COLO829 (cell line): ENCODE results near the gene MED23.
A peak's percentile ranks its signal among the peaks of the same experiment; 100 is the strongest.

Experiments used
- DNase-seq: peaks from one replicate; pipeline ENCODE4 v3.0.0; 2012; ENCODE audit warnings: low spot score

Gene MED23

DNA sequence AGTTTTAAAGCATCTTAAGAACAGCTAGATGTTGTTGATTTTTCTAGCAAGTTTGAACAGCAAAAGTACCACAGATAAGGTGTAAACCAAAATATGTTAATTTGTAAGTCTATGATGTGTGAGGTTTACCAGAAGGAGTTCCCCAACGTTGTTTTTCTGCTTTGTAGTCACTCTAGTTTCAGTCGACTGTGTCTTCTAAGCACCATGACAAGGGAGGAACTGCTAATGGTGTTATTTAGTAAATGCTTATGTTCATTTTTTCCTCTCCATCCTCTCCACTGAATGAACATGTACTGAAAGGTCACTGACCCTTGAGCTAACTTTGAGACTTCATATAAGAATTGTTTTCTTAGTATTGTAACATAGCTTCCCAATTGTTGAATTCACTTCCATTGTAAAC is 12.1 kb upstream of the MED23 start:
- DNase-seq = no peak

GRCh38 chr6:131638013-131638412 is 10.0 kb upstream of the MED23 start:
- no peak for DNase-seq

DNA sequence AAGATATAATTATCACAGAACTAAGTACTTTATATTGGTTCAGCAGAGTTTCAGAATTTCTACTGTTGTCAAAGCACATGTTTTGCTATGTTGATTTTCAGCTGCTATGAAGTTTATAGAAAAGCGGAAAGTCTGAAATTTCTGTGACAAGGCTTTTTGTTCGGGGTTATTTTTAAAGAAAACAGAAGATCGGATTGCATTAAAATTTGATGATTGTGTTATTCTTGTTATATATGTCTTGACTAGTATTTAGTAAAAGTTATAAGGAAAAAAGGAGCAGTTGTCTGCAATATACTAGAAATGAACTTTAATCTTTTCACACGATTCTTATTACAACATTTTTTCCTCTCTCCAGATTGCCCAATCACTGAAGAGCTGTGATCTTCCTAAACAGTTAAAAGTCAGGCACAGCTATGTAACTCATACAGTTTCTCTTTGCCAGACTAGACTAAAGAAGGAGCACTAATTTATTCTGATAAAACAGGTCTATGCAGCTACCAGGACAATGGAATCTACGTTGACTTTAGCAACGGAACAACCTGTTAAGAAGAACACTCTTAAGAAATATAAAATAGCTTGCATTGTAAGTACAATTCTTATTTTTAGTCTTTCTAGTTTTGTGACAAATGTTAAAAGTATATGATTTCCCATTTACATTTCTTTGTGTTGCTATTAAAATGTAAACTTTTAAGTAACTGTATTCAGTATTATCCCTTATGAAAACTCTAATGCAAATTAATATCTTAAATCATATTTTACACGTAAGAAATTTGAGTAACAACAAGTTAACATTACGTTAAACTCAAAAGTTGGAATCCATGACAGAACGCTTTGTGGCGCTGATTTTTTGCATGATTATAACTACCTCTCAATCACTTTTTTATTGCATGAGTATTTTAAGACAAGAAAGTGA is 9.1 kb upstream of the MED23 start, which contains the start of gene ENPP3:
ENPP3 (plus strand) TSS at position 423 of the 913 bp plus-strand sequence; CDS start at position 506, 83 bp downstream.
- DNase-seq = no peak

- no peak for DNase-seq
Observed at GRCh38 chr6:131635384-131636340, 7.6 kb upstream of the MED23 start.

DNA sequence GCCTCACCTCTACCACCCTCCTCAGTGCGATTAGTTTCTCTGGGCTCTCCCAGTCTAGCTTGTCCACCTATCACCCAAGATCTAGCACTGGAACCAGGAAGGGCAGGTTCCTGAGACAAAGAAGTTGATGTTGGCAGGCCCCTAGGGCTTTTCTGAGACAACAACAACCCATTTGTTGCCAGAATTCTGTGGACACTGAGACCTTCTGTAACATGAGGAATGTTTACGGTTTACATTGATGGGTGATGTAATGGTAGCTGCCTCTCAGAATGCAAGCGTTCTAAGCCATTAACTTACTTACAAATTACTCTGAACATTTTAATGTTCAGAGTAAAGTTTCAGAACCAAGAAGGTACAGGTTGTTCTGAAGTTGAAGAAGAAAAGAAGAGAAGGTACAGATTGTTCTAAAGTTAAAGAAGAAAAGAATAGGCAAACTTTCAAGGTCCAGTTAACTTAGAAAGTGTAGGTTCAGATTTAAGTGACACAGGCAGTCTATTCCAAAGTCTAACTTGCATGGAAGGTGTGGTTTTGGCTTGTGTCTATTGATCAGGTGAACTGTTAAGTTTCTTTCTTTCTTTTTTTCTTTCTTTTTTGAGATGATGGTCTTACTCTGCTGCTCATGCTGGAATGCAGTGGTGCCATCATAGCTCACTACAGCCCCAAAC is 3.7 kb upstream of the MED23 start:
- peak; percentile 54 for DNase-seq

- DNase-seq = no peak
Observed at GRCh38 chr6:131629651-131630050, 1.6 kb upstream of the MED23 start.

DNA sequence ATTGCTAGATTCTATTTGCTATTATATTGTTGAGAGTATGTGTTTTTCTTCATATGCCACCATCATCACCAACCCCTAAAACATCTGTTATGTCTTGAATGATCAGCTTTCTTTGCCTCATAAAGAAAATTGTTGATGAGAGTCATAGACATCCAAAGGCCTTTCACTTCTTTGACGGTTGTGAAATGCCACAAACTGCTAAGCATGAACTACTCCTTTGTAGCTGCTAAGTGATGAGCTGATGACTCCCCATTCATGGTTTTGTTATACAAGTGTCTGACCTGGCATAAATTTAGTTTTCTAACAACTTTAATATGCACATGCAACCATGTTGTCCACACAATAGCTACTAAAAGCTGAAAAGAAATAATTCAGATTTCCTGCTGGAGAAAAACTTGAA is 684 bp upstream of the MED23 start:
- peak; percentile 15 for DNase-seq

- no peak for DNase-seq
Observed at GRCh38 chr6:131615275-131615674, 12.8 kb downstream of the MED23 start.

DNA sequence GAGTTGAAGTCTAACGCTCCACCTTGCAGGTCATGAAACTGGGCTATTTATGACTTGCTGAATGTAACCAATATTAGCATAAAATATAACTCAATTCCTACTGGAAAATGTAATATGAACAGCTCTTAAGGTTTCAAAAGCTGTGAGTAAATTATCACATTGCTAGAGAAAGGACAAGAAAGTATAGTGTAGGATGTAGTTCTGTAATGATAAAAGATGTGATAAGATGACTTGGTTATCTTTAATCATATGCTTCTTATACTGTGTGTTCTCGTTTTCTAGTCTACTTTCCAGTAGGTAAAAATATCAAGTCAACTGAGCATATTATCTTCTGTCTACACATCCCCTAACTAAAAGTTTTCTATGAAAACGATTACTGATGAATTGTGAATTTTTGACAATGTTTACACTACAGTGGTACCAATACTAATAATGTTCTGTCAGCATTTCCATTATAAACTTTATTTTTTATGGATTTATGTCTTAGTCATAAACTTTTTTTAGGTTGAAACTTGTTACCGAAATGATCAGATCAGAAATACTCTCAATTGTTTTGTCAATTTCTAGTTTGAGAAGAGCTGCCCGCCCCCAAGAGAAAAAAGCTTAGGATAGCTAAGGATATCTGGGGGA is 14.6 kb downstream of the MED23 start:
- DNase-seq = no peak

DNA sequence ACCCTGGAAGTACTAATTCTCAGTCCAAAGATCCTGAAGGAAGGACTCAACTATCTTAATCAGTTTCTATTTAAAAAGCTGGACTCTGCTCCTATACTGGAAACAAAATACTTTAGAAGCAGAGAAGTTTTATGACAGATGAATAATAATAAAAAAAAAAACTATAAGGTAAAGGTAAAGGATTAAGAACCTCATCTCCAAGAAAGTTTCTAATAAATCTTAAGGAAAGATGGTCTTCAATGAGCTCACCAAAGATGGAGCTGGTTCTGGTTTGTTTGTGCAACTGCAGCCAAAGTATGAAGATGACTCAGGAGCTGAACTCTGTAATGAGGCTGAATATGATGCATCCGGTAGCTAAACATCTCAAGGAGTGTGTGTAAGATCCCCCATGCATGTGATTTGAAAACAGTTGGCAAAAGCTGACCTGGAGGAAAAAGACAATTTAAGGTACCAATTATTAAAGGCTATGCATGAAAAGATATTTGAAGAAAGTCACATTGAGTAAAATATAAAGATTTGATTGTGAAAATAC is 25.2 kb downstream of the MED23 start:
- no peak for DNase-seq

DNA sequence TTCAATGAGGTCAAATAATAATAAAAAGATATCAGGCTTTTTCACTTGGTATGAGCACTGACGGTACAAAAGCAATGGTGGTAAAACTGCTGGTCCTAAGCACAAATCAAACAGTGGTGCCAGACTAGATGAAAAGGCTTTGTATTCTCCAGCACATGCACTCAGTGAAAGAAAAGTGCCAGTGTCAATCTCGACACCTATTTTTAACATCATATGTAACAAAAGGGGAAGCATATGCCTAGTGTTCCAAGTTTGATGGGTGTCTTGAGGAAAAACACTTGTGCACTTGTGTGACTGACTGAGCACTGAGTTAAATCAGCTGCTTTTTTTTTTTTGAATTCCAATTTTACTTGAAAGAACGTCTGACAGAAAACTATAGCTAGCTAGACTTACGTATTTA is 27.3 kb downstream of the MED23 start:
- no peak for DNase-seq

DNA sequence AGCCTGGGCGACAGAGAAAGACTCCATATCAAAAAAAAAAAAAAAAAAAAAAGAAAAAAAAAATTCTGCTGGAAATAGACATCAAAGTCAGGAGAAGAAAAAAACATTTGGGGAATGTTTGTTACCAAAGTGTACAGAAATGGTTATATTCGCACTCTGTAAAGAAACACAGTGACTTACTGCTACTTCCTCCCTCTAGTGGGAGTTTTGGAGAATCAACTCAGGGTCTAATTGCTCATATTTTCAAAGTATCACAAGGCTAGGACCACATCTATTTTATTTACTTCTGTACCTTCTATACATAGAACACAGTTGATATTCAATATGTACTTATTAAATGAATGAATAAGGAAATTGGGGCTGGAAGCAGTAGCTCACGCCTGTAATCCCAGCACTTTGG is 30.6 kb downstream of the MED23 start:
- peak; percentile 1 for DNase-seq

DNA sequence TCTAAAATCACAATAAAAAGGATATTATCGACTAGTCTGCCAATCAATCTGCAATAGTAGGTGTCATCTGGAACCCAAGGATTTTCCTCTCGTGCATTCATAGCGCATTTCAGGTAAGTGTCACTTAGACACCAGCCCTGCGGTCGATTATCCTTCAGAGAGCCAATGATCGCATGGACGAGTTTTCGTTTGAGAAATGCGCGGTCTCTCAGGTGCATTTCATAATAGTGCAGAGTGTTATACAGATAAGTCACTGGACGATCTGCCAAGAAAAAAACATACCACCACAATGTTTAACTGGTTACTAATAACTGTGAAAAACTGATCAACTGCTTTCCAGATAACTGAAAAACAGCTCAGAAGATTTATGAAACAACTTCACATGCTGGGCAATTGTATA is 34.0 kb downstream of the MED23 start:
- DNase-seq = no peak

DNA sequence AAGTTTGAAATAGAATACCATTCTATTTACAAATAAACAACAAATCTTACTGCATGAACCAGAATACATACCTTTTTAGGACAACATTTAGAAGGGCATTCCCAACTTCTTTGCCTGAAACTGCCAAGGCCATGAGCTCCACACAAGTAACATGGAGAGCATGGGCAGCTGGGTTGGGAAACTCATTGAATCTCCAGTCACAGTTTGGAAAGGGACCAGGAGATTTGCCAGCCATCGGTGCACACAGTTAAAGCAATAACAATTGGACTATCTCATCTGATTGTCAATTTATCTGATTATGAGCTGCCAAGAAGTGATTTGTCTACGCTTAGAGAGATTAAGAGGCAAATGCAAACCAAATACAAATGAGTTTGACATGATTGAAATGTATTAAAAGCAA is 35.1 kb downstream of the MED23 start:
- no peak for DNase-seq

DNA sequence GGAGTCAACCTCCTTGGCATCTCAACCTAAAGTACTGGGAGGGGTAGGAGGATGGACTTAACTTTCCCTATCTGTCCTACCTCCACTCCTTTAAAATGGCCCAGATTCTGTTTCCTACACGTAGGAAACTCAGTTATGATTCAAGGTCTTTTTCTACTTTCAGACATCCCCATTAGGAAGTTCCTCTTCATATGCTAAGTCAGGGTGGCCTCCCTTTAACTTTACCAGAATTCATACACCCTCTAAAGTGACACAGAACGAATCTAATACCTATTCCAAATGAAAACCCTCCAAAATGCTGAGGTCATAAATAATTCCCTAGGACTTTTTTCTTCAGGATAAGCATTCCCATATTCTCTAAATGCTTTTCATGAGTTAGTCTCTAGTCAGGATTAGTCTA is 39.4 kb downstream of the MED23 start:
- no peak for DNase-seq

DNA sequence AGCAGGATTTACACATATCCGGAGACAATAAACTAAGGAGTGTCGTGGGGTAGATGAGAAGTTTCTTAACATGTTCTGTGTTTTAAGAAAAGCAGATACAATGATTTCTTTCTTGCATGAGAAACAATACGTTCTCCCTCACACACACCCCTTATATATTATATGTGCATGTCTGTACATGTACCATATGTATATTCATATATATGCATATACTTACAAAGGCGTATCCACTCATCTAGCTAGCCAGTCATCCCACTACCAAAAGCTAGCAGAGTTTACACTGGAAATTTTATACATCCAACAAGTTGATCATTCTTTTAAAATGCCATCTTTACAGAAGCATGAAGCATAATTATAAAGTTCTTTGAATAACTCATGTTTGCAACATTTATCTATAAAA is 40.1 kb downstream of the MED23 start:
- DNase-seq = no peak

DNA sequence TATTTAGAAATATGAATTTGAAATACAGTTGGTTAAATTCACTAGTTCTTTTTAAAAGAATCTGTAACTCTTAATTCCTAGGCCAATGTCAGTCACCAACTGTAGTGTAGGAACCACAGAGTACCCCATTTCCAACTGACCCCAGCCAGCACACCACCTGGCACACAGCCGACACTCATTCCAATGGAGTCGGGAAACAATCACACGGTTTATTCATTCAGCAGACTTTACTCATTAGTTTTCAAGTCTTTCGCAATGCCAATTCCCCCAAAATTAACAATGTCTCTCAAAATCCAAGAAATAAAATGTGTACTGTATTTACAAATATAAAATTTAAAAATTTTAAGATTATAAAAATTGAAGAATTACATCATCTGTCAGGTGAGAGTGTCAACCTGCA is 41.5 kb downstream of the MED23 start:
- no peak for DNase-seq

- no peak for DNase-seq
Observed at GRCh38 chr6:131581523-131581922, 46.5 kb downstream of the MED23 start.

GRCh38 chr6:131575834-131576478 is 52.1 kb downstream of the MED23 start:
- no peak for DNase-seq

GRCh38 chr6:131574686-131575085 is 53.4 kb downstream of the MED23 start:
- no peak for DNase-seq

DNA sequence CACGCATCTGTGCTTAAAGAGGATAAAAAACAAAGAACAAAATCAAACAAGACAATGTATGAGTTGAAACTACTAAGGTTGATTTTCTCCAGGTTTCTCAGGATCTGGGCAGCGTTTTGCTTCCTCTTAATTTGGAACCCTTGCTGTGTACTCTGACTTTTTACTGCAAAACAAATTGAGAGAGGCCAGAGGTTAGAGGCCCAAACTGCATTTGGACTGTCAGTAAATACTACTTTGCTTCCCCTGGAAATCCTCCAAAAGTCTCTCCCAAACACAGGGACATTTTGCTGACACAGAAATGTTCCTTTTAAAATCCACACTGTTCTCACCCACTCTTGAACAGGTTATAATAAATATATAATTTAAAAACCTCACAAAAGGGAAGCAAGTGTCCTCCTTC is 53.9 kb downstream of the MED23 start:
- no peak for DNase-seq
